Natural killer cell (primary cell): ENCODE results near the gene HOXB7. TPM values are rescaled to one million over a fixed set of nuclear protein-coding genes. Genes with fewer than 3 reads are reported as not detected.

Experiments
- ATAC-seq, 3 donors: fragments of 150-1000 bp in 2 of 3; fragments of 200-7000 bp in 1 of 3; cut with Tn5 transposase; 1 replicate in 1 of 3; 2 replicates in 2 of 3; pipeline ENCODE4 v1.10.0; 2021; ENCODE audit warnings: mild to moderate bottlenecking in 2 of 3, moderate library complexity in 2 of 3
- DNase-seq, 2 donors: peaks; one replicate each; pipeline versions ENCODE4 v3.0.0 to v3.0.0-alpha.2; 2013 to 2021; ENCODE audit warnings: mixed read lengths in 1 of 2
- H3K27ac ChIP-seq: one replicate; pipeline ENCODE4 v1.5.1; 2013; ENCODE audit warnings: mild to moderate bottlenecking, low read length
- H3K27me3 ChIP-seq: one replicate; pipeline ENCODE4 v1.6.1; 2013; ENCODE audit warnings: low read length; ENCODE audit not compliant: control insufficient read depth, insufficient read depth
- H3K36me3 ChIP-seq: one replicate; pipeline ENCODE4 v1.6.1; 2013; ENCODE audit warnings: low read length; ENCODE audit not compliant: control insufficient read depth, insufficient read depth
- H3K4me1 ChIP-seq: one replicate; pipeline ENCODE4 v1.6.1; 2013; ENCODE audit warnings: low read length; ENCODE audit not compliant: control insufficient read depth, insufficient read depth
- H3K4me3 ChIP-seq: one replicate; pipeline ENCODE4 v1.5.1; 2013; ENCODE audit warnings: low read length
- H3K9me3 ChIP-seq: one replicate; pipeline ENCODE4 v1.6.1; 2013; ENCODE audit warnings: low read length; ENCODE audit not compliant: control insufficient read depth, insufficient read depth
- H3K27ac Mint-ChIP-seq, 2 donors: one replicate each; pipeline ENCODE4 v1.8.0; 2022; ENCODE audit warnings: mild to moderate bottlenecking in 2 of 2, mixed read lengths in 2 of 2, moderate library complexity in 1 of 2
- H3K27me3 Mint-ChIP-seq, 2 donors: one replicate each; pipeline ENCODE4 v1.8.0; 2022; ENCODE audit warnings: low read depth in 2 of 2, mixed read lengths in 2 of 2
- H3K36me3 Mint-ChIP-seq: one replicate; pipeline ENCODE4 v1.8.0; 2022; ENCODE audit warnings: mixed read lengths
- H3K4me1 Mint-ChIP-seq, 2 donors: one replicate each; pipeline ENCODE4 v1.8.0; 2022; ENCODE audit warnings: mixed read lengths in 2 of 2
- H3K4me3 Mint-ChIP-seq: one replicate; pipeline ENCODE4 v1.8.0; 2022; ENCODE audit warnings: mild to moderate bottlenecking, moderate library complexity, mixed read lengths
- H3K9me3 Mint-ChIP-seq, 2 donors: one replicate each; pipeline ENCODE4 v1.8.0; 2022; ENCODE audit warnings: mixed read lengths in 2 of 2
- whole genome bisulfite sequencing: methylation state at CpG from one replicate; pipeline ENCODE4 v1.1.7; 2013; ENCODE audit warnings: missing lambda C conversion rate; ENCODE audit not compliant: insufficient coverage; 5-methylcytosine and 5-hydroxymethylcytosine counted together
- intact Hi-C: fragments of 100-400 bp; cut with micrococcal nuclease; formaldehyde crosslinking; loops from one replicate; pipeline ENCODE4 v1.14.2; 2022
- total RNA-seq, 4 donors: library from RNA; stranded (reverse); fragments of 120-200 nt in 1 of 4; gene quantifications; one replicate each; pipeline versions ENCODE4 v1.2.3 to v1.2.4, GENCODE V29; 2013 to 2022
- TF ChIP-seq, protein P1 (sequence below): fragments of 200-600 bp; IDR thresholded peaks from one replicate; pipeline ENCODE4 v1.8.0; 2022; ENCODE audit warnings: antibody characterized with exemption

Gene HOXB7
- total RNA-seq, 3 donors from 2014 or later (not counting 1 experiment from before 2014, with no cell fraction given): 0.45 to 1.4 (median 0.97) TPM

DNA sequence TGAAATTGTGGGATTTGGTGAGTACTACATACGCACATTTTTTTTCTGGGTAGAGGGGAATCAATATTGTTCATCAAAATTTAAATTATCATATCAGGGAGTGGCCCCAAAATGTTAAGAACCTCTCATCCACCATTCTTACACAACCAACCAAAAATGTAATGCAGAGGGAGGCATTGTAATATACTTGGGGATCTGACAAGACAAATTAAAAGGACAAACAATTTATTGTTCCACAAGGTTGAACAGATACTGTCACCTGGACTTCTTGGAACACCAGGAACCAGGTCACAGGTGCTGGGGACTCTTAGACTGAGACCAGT, 30.0 kb upstream of the HOXB7 start:
- Histone ChIP-seq H3K27me3 (peaks cover 42% of the 10 kb centered on the region), H3K27ac (no peak overlapping the region), H3K4me3 (no peak overlapping the region), H3K9me3 (no peaks in the 10 kb centered on the region), H3K36me3 (no peaks in the 10 kb centered on the region), H3K4me1 (peaks cover 9% of the 10 kb centered on the region)
- TF ChIP-seq, protein P1, sequence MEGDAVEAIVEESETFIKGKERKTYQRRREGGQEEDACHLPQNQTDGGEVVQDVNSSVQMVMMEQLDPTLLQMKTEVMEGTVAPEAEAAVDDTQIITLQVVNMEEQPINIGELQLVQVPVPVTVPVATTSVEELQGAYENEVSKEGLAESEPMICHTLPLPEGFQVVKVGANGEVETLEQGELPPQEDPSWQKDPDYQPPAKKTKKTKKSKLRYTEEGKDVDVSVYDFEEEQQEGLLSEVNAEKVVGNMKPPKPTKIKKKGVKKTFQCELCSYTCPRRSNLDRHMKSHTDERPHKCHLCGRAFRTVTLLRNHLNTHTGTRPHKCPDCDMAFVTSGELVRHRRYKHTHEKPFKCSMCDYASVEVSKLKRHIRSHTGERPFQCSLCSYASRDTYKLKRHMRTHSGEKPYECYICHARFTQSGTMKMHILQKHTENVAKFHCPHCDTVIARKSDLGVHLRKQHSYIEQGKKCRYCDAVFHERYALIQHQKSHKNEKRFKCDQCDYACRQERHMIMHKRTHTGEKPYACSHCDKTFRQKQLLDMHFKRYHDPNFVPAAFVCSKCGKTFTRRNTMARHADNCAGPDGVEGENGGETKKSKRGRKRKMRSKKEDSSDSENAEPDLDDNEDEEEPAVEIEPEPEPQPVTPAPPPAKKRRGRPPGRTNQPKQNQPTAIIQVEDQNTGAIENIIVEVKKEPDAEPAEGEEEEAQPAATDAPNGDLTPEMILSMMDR: no peak
- Mint-ChIP-seq H3K9me3 (no peaks in the 10 kb centered on the region), H3K36me3 (peaks cover 6% of the 10 kb centered on the region), H3K27ac (no peak overlapping the region), H3K4me3 (no peak overlapping the region), H3K4me1 (peaks cover 9 to 20% of the 10 kb centered on the region in 2 donors), H3K27me3 (peaks cover 78 to 97% of the 10 kb centered on the region in 2 donors)
- intact Hi-C loops: no loop called here
- no peak for DNase-seq
- WGBS: no CpG with 5 or more reads among the region's 1 CpG
- ATAC-seq: no peak

DNA sequence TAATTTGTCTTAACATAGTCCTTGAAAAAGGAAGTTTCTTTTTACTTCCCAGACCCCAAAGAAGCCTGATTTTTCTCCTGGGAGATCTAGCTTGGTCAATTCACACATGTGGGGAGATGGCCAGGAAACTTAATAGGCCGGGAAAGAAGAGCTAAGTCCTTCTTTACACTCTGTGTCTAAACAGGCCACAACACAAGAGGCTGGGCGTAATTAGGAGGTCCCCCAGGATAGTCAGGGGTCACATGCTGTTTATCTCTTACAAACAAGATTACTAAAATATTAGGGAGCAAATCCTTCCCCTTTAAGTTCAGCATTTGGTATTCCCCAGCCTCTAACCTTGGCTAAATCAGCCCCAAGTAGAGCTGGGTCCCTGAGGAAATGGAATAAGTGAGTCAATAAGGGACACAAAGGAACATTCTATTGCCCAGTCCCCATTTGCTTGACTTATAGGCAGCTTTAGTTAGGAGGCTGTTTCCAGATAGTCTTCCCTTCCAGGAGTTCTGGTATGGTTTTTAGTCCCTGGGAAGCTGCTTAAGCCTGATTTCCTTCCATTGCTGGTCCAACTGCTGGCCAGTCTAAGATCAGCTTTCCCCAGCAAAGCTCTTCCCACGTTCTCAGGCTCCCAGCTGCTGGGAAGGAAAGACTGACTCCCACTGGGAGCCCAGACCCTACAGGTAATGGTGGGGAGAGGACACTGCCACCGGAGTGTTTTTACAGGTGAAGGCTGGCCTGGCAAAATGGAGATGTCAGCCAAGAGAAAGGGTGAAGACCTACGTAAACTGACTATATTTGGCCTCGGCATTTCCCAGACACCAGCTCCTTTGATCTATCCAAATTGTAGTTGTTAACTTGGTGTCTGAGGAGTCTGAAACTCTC, 29.4 kb upstream of the HOXB7 start:
- H3K27ac ChIP-seq: no peak overlapping the region
- Mint-ChIP-seq H3K9me3 (no peaks in the 10 kb centered on the region), H3K27ac (no peak overlapping the region), H3K27me3 (peaks cover 78 to 97% of the 10 kb centered on the region in 2 donors), H3K36me3 (peaks cover 6% of the 10 kb centered on the region), H3K4me1 (peaks cover 9 to 19% of the 10 kb centered on the region in 2 donors), H3K4me3 (no peak overlapping the region)
- H3K27me3 ChIP-seq: peaks cover 42% of the 10 kb centered on the region
- H3K36me3 ChIP-seq: no peaks in the 10 kb centered on the region
- TF ChIP-seq, protein P1: no peak
- H3K4me1 ChIP-seq: peaks cover 6% of the 10 kb centered on the region
- 93% methylated on average over 6 of the region's 6 CpGs for WGBS
- intact Hi-C loops: no loop called here
- no peak overlapping the region for H3K4me3 ChIP-seq
- no peaks in the 10 kb centered on the region for H3K9me3 ChIP-seq
- no peak for ATAC-seq
- DNase-seq: no peak

DNA sequence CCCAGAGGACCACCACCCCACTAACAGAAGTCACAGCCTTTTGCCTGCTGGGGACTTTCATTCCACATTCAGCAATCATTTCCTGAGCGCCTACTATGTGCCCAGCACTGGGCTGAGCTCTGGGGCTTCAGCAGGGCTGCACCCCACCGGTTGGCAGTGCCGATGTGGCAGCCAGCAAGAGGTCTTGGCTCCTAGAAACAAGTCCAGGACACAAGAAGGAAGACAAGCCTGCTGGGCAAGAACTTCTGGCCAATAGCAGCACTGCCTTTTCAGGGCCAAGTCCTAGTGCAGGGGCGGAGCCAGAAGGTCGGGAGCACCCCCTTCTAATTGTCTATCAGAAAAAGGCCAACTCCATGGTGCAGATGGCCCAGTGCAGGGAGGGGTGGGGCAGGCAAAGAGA, 28.3 kb upstream of the HOXB7 start:
- intact Hi-C loops: no loop called here

More for the DNA sequence above, 28.3 kb upstream of the HOXB7 start:
- ATAC-seq (no peak), DNase-seq (no peak)
- 87% methylated on average over 5 of the region's 5 CpGs for WGBS
- Histone ChIP-seq H3K9me3 (no peaks in the 10 kb centered on the region), H3K27me3 (peaks cover 44% of the 10 kb centered on the region), H3K36me3 (no peaks in the 10 kb centered on the region), H3K4me3 (no peak overlapping the region), H3K4me1 (peaks cover 9% of the 10 kb centered on the region), H3K27ac (no peak overlapping the region)
- H3K36me3 Mint-ChIP-seq: peaks cover 6% of the 10 kb centered on the region
- TF ChIP-seq, protein P1: no peak
- no peaks in the 10 kb centered on the region for H3K9me3 Mint-ChIP-seq
- no peak overlapping the region for H3K4me3 Mint-ChIP-seq
- peaks cover 9 to 19% of the 10 kb centered on the region in 2 donors for H3K4me1 Mint-ChIP-seq
- peaks cover 79 to 96% of the 10 kb centered on the region in 2 donors for H3K27me3 Mint-ChIP-seq
- no peak overlapping the region for H3K27ac Mint-ChIP-seq
